HG03045 (cell line): ENCODE measurements around the gene ZNF584.

Experiments used
- ATAC-seq: cut with Tn5 transposase; IDR thresholded peaks from one replicate; pipeline ENCODE4 v1.9.1; 2021; ENCODE audit warnings: mild to moderate bottlenecking, moderate library complexity; ENCODE audit not compliant: unreplicated experiment

ZNF584 gene

GRCh38 chr19:58385891-58386575 is 22.4 kb upstream of the ZNF584 start:
- peak; percentile 16 for ATAC-seq

- peak; percentile 84 for ATAC-seq
These were observed 21.7 kb upstream of the ZNF584 start, which contains the start of gene RPS5 for GRCh38 chr19:58386576-58387337. Gene RPS5 (plus strand): TSS chr19:58387269. CDS start chr19:58388138, 869 bp downstream.

GRCh38 chr19:58387338-58388174 is 20.9 kb upstream of the ZNF584 start:
- ATAC-seq: peak; percentile 3

GRCh38 chr19:58388175-58388526 is 20.3 kb upstream of the ZNF584 start:
- ATAC-seq: no peak

GRCh38 chr19:58392945-58393724 is 15.3 kb upstream of the ZNF584 start:
- no peak for ATAC-seq

GRCh38 chr19:58393725-58394033 is 14.8 kb upstream of the ZNF584 start:
- no peak for ATAC-seq

- no peak for ATAC-seq
These were observed 13.6 kb upstream of the ZNF584 start for GRCh38 chr19:58394821-58395219.

- no peak for ATAC-seq
These were observed 13.1 kb upstream of the ZNF584 start, which contains the start of gene RNF225 for GRCh38 chr19:58395220-58395978. Gene RNF225 (plus strand): TSS chr19:58395656. CDS start chr19:58396090, 434 bp downstream.

GRCh38 chr19:58395979-58396627 is 12.3 kb upstream of the ZNF584 start:
- no peak for ATAC-seq

GRCh38 chr19:58396691-58397532 is 11.5 kb upstream of the ZNF584 start:
- ATAC-seq: no peak

- ATAC-seq: no peak
These were observed 10.9 kb upstream of the ZNF584 start for GRCh38 chr19:58397533-58398037.

GRCh38 chr19:58398087-58398486 is 10.4 kb upstream of the ZNF584 start:
- ATAC-seq: no peak

GRCh38 chr19:58398545-58398944 is 9.9 kb upstream of the ZNF584 start:
- no peak for ATAC-seq

- no peak for ATAC-seq
These were observed 8.5 kb upstream of the ZNF584 start for GRCh38 chr19:58399903-58400302.

GRCh38 chr19:58400316-58400915 is 8.0 kb upstream of the ZNF584 start:
- no peak for ATAC-seq

GRCh38 chr19:58400916-58401839 is 7.3 kb upstream of the ZNF584 start:
- ATAC-seq: peak; percentile 93

- no peak for ATAC-seq
These were observed 6.5 kb upstream of the ZNF584 start for GRCh38 chr19:58401840-58402421.
